AG04449 (cell line): ENCODE results near the gene HMCN2.

Experiments
- CTCF ChIA-PET: fragments of 350-600 bp; formaldehyde crosslinking; extraction: SDS; loops from one replicate; lab custom pipeline; 2021; ENCODE audit warnings: antibody characterized with exemption; lab: Yijun Ruan, JAX
- POLR2A ChIA-PET: fragments of 400-600, 350-600 bp; formaldehyde crosslinking; extraction: SDS; loops from one replicate; lab custom pipeline; 2020; ENCODE audit warnings: antibody characterized with exemption, inconsistent platforms; lab: Yijun Ruan, JAX
- DNase-seq: peaks from one replicate; pipeline ENCODE4 v3.0.0-alpha.2; 2010; ENCODE audit warnings: low read depth, low spot score
- H3K4me3 ChIP-seq: 2 replicates; pipeline ENCODE4 v1.5.1; 2011; ENCODE audit warnings: low read depth, mild to moderate bottlenecking, control low read depth, low read length
- TF ChIP-seq, protein P1 (sequence below): IDR thresholded peaks from one replicate; pipeline ENCODE4 v1.5.1; 2011; ENCODE audit warnings: mild to moderate bottlenecking, moderate library complexity, low read length, control low read depth, inconsistent platforms; ENCODE audit not compliant: insufficient read depth; ENCODE audit errors: missing control alignments

Gene HMCN2

DNA sequence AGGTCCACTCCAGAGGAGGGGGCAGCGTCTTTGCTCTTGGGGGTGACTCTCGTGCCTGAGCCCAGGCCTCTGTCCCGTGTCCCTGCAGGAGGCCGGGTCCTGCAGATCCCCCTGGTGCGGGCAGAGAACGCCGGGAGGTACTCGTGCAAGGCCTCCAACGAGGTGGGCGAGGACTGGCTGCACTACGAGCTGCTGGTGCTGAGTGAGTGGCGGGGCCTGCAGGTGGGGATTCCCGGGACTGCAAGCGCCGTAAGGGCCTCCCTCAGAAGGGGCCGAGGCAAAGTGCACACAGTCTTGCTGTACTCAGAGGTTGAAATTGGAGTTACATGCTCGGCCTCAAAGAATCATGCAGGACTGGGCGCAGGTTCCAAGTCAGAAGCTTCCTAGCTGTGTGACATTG lies 116.5 kb downstream of the HMCN2 start:
- POLR2A ChIA-PET, result no interaction called here
- H3K4me3 ChIP-seq, result no peak overlapping the region

GRCh38 chr9:130382636-130383349 lies 117.2 kb downstream of the HMCN2 start:
- H3K4me3 ChIP-seq, result no peak overlapping the region
- ChIA-PET POLR2A (no interaction called here), CTCF (interaction anchor here (1.2 kb wide), 1 partner anchor 14 kb away, joined by 3 read pairs; no protein-coding TSS in a partner anchor)
- DNase-seq, result no peak
- TF ChIP-seq, protein P1, sequence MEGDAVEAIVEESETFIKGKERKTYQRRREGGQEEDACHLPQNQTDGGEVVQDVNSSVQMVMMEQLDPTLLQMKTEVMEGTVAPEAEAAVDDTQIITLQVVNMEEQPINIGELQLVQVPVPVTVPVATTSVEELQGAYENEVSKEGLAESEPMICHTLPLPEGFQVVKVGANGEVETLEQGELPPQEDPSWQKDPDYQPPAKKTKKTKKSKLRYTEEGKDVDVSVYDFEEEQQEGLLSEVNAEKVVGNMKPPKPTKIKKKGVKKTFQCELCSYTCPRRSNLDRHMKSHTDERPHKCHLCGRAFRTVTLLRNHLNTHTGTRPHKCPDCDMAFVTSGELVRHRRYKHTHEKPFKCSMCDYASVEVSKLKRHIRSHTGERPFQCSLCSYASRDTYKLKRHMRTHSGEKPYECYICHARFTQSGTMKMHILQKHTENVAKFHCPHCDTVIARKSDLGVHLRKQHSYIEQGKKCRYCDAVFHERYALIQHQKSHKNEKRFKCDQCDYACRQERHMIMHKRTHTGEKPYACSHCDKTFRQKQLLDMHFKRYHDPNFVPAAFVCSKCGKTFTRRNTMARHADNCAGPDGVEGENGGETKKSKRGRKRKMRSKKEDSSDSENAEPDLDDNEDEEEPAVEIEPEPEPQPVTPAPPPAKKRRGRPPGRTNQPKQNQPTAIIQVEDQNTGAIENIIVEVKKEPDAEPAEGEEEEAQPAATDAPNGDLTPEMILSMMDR, result no peak

More for the DNA sequence above, 116.5 kb downstream of the HMCN2 start:
- TF ChIP-seq, protein P1, result no peak
- CTCF ChIA-PET, result no interaction called here
- DNase-seq, result no peak

DNA sequence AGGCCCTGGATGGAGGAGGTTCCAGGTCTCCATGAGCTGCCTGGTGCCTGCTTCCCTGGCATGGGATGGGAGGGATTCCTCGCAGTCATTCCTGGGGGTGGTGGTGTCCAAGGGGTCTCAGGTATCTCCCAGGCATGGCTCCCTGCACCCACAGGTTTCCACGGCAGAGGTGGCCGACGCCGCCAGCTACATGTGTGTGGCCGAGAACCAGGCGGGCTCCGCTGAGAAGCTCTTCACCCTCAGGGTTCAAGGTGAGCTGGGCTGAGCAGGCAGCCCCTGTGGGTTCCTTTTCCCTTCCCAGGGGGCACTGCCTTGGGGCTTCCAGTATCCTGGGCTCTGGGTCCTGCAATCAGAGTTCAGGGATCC lies 117.8 kb downstream of the HMCN2 start:
- DNase-seq, result no peak
- no peak overlapping the region for H3K4me3 ChIP-seq
- ChIA-PET POLR2A (no interaction called here), CTCF (interaction anchor here (1.2 kb wide), 1 partner anchor 14 kb away, joined by 3 read pairs; no protein-coding TSS in a partner anchor)
- TF ChIP-seq, protein P1, result no peak

DNA sequence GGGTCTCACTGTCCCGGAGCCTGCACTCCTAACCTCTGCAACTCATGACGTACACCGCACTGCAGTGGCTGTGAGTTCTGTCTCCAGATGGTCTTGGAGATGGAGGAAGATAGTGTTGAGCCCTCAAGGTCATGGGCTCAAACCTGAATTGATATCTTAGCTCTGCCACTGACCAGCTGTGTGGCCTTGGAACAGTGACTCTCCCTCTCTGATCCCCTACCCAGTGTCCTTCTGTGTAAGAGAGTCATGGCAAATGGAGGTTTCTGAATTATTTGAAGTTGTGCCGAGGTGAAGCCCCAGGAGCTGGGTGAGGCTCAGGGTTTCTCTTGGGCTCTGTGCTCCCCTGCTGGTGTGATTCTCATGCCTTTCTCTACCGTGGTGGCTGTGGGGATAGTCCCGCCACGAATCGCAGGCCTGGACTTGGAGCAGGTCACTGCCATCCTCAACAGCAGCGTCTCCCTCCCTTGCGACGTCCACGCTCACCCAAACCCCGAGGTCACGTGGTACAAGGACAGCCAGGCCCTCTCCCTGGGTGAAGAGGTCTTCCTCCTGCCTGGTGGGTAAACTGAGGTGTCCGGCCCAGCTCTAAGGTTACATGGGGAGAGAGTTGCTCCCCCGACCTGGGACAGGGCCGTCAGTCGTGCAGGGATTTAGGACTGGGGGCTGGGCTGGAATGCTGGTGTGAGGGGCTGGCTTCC lies 118.6 kb downstream of the HMCN2 start:
- no peak overlapping the region for H3K4me3 ChIP-seq
- CTCF ChIA-PET, result interaction anchor here (1.2 kb wide), 1 partner anchor 15 kb away, joined by 3 read pairs; no protein-coding TSS in a partner anchor
- POLR2A ChIA-PET, result interaction anchor here (0.8 kb wide), 1 partner anchor 277 kb away, joined by 3 read pairs; no protein-coding TSS in a partner anchor
- no peak for DNase-seq
- TF ChIP-seq, protein P1, result no peak

DNA sequence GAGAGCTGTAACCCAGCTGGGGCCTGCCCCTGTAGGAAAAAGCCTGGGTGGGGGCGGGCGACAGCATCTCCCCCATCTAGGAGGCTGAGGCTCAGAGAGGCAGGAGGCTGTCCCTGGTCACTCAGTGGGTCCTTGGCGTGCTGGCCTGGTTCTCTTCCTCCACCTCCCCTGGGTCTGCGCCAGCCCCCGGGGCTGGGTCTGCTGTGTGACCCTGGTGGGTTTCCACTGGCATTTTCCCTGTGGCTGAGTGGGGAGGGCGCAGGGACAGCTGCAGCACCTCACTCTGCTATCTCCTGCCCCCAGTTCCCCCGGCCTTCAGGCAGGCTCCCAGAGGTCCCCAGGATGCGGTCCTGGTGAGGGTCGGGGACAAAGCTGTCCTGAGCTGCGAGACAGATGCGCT lies 119.7 kb downstream of the HMCN2 start:
- no peak overlapping the region for H3K4me3 ChIP-seq
- POLR2A ChIA-PET, result no interaction called here
- CTCF ChIA-PET, result no interaction called here
- TF ChIP-seq, protein P1, result no peak
- no peak for DNase-seq

DNA sequence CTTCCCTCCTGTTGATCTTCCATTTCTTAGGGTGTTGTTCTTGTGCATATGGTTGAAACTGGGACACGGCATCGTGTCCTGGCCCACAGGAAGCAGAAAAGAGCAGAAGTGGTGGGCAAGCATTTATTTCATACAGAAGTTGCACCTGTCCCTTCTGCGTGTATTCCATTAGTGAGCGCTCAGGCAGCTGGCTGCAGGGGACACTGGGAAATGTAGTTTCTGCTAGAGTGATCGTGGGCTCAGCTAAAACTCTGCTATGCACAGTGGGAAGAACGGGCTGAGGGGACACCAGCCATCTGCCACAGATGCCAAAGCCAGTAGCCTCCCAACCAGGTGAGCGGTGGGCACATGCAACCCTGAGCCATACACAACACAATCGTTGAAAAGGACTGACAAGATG lies 121.8 kb downstream of the HMCN2 start:
- POLR2A ChIA-PET, result no interaction called here
- TF ChIP-seq, protein P1, result no peak
- no peak for DNase-seq
- H3K4me3 ChIP-seq, result no peak overlapping the region
- CTCF ChIA-PET, result no interaction called here
